GM19452 (cell line): Measurements from ENCODE around the gene FAM47E.
A peak's percentile ranks its signal among the peaks of the same experiment; 100 is the strongest.

Experiments
- ATAC-seq: cut with Tn5 transposase; IDR thresholded peaks from one replicate; pipeline ENCODE4 v1.9.1; 2021; ENCODE audit not compliant: unreplicated experiment

The FAM47E gene, protein sequence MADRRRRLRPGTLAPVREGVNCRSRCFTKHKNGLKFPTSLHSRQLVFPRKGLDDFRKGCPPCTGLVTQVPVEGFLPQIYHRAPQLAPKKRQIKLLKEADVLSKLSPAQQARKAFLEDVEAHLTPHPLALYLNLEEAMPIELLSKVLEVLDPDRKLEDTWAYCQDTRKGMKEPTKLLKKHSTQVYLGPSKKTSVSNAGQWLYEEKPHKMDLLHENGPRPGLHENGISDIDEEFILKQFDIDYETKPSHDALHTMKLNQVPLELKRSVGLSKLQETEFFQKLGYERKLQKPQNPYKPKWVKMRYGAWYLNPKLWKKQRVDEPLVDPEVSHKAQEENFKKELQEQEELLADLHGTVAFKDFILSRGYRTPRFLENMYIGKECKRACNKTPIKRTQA

GRCh38 chr4:76251441-76252270 lies at the start of gene FAM47E:
TSS of gene FAM47E (plus strand) at chr4:76251721. CDS start at chr4:76251747, 26 bp downstream.
- no peak for ATAC-seq

GRCh38 chr4:76203541-76203940 lies 48.0 kb upstream of the FAM47E start:
- no peak for ATAC-seq

DNA sequence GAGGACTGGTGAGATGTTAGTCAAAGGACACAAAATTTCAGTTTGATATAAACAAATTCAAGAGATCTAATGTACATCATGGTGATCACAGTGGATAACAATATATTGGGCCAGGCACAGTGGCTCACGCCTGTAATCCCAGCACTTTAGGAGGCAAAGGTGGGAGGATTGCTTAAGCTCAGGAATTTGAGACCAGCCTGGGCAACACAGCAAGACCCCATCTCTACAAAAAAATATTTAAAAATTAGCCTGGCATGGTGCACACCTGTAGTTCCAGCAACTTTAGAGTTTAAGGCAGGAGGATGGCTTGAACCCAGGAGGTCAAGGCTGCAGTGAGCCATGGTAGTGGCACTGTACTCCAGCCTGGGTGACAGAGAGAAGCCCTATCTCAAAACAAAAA lies 46.6 kb upstream of the FAM47E start:
- no peak for ATAC-seq

DNA sequence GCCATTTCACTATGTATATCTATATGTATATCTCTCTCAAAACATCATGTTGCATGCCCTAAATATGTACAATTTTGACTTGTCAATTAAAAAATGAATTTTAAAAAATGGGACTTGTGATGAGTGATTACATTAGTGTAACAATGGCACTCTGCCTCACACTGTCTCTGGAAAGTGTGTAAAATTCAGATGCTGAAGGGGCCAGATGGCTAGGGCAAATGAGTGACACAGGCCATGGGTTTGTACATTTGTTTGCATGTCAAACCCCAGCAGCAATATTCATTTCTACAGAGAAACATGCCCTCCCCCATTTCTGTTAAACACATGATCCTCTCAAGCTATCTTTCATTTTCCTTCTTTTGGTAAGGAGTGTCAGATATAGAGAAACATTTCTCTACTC lies 46.0 kb upstream of the FAM47E start:
- no peak for ATAC-seq

DNA sequence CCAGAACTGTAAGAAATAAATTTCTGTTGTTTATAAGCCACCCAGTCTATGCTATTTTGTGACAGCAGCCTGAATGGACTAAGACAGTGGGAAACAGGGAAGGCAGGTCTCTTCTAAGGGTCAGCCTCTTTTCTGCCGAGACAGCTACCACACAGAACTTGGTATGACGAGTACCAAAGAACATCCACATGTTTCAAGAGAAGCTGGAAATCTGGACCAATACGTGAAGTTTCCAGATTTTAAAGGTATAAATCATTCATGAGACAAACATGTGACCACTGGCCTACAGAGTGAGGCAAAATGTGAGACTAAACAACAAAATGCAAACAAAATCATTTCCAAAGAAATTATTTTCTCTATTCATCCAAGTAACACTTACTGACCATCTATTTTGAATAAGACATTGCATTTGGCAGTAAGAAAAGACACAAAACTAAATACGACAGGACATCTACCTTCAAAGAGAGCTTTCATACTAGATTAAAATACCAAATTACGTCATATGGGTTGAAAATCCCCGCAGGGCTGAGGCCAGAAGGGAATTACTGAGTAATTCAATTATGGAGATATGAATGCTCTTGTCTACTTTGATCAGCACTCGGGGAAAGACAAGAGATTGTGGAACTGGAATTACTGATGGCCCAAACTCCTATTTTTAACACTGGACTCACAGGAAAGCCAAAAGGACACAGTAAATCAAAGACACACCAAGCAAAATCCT lies 45.1 kb upstream of the FAM47E start:
- no peak for ATAC-seq

DNA sequence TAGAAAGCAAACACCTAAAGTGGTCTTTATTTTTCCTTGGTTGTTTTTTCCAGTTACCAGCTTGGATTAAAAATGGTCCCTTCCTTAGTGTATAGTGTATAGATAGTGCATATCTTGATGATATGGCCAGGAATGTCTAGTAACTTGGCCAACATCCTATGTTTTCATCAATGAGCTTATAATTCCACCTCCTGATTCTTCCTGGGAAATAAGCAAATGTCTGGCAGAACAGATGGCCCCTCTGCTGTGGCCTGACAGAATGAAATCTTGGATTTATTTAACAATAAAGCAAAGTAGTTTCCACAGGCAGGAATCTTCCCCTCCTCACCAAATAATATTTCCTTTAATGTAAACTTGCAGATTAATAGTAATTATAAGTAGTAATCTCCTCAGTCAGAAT lies 44.0 kb upstream of the FAM47E start:
- no peak for ATAC-seq

- no peak for ATAC-seq
Observed at GRCh38 chr4:76208005-76208765, 43.3 kb upstream of the FAM47E start.

DNA sequence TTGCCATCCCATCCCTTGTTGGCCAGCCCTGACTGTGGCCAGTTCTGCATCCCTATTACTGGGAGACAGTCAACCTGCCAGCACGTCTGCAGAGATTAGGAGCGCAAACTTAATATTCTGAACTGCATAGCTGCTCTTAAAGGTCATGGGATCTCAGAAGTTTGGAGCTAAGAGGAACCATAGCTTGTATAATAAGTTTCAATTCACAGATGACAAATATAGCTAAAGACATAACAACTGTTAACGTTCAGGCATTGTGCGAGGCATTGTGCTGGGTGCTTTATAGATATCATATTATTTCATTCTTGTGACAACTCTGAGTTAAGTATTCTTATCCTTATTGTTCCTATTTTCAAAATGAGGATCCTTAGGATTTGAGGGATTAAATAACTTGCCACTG lies 41.6 kb upstream of the FAM47E start:
- no peak for ATAC-seq

GRCh38 chr4:76210452-76210851 lies 41.1 kb upstream of the FAM47E start:
- ATAC-seq = no peak

DNA sequence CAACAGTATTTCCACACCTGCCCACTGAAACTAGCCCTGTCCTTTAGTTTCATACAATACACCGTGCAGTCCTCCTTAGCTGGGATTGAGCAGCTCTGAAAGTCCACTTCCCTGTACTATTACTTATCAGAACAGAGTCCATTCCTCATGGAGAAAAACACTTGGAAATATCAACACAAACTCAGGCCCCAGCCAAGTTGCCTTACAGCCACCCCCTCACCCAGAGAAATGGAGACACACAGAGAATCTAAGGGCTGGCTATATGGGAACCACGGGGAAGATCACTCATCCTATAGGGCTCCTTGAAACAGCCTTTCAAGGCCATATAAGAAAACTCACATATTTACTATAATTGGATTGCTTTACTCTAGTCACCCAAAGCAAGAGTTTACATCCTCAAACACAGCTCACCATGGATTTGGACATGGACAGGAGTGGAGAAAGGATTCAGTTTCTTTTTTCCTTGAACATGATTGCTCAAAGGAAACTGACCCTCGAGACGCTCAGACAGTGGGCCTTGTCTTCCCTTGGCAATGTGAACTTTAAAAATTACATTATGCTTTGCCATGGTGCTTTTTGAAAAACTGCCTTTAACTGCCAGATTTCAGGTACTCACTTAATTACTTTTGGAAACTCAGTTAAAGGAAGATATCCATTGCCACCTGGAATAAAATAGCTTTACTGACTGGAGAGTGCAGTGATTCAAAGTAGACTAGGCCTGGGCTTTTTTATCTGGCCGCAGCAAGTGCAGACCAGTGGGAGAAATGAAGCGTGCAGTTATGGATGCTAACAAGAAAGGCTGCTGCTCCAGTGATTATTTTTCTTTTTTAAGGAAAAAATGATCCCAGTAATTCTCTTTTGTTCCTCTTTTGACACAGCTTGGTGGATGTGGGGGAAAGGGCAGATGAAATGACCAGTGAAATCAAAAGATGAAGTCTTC lies 39.5 kb upstream of the FAM47E start:
- ATAC-seq = no peak

DNA sequence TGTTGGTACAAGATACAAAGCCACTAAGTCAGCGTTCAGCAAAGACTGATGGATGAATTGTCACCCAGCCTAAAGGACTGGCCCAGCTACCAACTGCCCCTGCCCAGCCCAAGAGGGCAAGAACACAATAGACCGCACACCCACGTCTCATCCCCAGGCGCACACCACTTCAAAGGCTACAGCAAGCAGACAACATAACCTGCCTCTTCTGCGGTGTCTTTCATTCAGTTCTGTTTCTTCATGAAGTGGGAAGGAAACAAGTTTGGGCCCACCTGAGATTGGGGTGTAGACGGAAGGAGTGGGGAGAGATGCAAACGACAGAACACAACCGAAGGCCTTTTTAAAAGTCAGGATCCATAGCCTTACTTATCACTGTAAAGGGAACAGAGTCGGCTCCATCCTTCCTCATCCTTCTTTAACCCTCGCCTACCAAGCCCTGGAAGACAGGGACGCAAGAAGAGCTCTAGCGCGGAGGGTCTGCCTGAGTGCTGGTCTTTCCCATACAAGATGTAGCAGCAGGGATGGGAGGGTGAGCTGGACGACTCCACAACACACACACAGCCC lies 38.6 kb upstream of the FAM47E start:
- no peak for ATAC-seq

- ATAC-seq = peak; percentile 79
Observed at GRCh38 chr4:76213415-76214176, 37.9 kb upstream of the FAM47E start, which contains the start of gene SCARB2. TSS of gene SCARB2 (minus strand) at chr4:76213824. CDS start at chr4:76213543, 281 bp downstream.

DNA sequence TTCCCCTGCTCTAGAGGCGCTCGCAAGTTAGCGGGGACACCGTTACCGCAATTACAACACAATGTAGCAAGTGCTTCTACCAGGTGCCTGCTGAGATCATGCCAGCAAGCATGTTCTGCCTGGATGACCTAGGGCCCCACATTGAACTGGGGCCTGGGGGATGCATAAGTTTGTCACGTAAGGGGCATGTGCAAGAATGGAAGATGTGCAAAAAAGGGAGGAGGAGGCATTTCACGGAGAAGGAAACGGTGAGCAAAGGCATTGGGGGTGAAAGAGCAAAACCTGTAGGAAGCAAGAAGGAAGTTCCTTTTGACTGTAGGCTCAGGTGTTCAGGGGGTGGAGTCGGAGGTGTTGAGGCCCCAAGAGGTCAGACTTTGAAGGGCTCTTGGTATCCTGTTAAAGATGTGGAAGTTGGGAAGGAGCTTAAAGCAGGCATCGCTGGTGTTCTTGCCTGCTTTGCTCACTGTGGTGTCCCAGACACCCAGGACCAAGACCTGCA lies 37.3 kb upstream of the FAM47E start:
- ATAC-seq = no peak

- ATAC-seq = no peak
Observed at GRCh38 chr4:76215077-76215476, 36.4 kb upstream of the FAM47E start.

DNA sequence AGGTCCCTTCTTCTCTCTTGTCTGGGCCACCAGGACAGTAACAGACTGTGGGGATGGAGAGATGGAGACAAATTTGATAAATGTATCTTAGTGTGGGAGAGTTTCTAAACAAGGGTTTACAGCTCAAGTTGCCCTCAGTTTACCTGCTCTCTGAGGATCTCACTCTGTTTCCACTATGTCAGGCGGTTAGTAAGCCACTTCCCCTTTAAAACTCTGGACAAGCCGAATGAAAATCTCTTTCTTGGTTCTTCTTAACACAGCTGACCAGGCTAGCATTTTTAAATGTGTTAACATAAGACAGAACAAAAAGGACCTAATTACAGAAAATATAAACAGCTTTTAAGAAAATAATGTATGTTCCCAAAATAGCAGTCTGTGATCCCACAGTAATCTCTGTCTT lies 35.0 kb upstream of the FAM47E start:
- no peak for ATAC-seq

- no peak for ATAC-seq
Observed at GRCh38 chr4:76216975-76217814, 34.3 kb upstream of the FAM47E start.

- no peak for ATAC-seq
Observed at GRCh38 chr4:76219299-76220055, 32.0 kb upstream of the FAM47E start.
